Lung (tissue), 12 donors: ENCODE measurements around the gene SLC15A3. TPM values are rescaled to one million over a fixed set of nuclear protein-coding genes. Genes with fewer than 3 reads are reported as not detected.
A peak's percentile ranks its signal among the peaks of the same experiment; 100 is the strongest.

ENCODE experiments used
- ATAC-seq: fragments of 200-7000 bp; cut with Tn5 transposase; one replicate; pipeline ENCODE4 v1.9.1; 2020; ENCODE audit warnings: moderate number of reproducible peaks; ENCODE audit not compliant: insufficient read depth, low FRiP score
- DNase-seq, 3 donors: peaks; one replicate each; pipeline ENCODE4 v3.0.0-alpha.2; 2013 to 2017
- H3K27ac ChIP-seq, 2 donors: one replicate each; pipeline ENCODE4 v1.5.1; 2013; ENCODE audit warnings: mild to moderate bottlenecking in 2 of 2, moderate library complexity in 2 of 2, control low read depth in 1 of 2, inconsistent platforms in 1 of 2, low read depth in 1 of 2, low read length in 1 of 2
- H3K27me3 ChIP-seq, 3 donors: one replicate each; pipeline ENCODE4 v1.5.1; 2013; ENCODE audit warnings: low read length in 2 of 3; ENCODE audit not compliant: control insufficient read depth in 3 of 3, insufficient read depth in 3 of 3
- H3K36me3 ChIP-seq, 4 donors: one replicate each; pipeline ENCODE4 v1.5.1; 2013; ENCODE audit warnings: low read length in 4 of 4, mild to moderate bottlenecking in 1 of 4, moderate library complexity in 1 of 4; ENCODE audit not compliant: control insufficient read depth in 4 of 4, insufficient read depth in 4 of 4
- H3K4me1 ChIP-seq, 5 donors: one replicate each; pipeline ENCODE4 v1.5.1; 2013; ENCODE audit warnings: low read length in 5 of 5, mild to moderate bottlenecking in 2 of 5, moderate library complexity in 1 of 5; ENCODE audit not compliant: control insufficient read depth in 5 of 5, insufficient read depth in 5 of 5
- H3K4me3 ChIP-seq: one replicate; pipeline ENCODE4 v1.5.1; 2013; ENCODE audit warnings: mild to moderate bottlenecking, control low read depth, moderate library complexity
- H3K9ac ChIP-seq, 2 donors: one replicate each; pipeline ENCODE4 v1.5.1; 2013; ENCODE audit warnings: low read length in 2 of 2, control low read depth in 1 of 2; ENCODE audit not compliant: insufficient read depth in 1 of 2
- H3K9me3 ChIP-seq, 4 donors: one replicate each; pipeline ENCODE4 v1.5.1; 2013; ENCODE audit warnings: low read length in 3 of 4, mild to moderate bottlenecking in 1 of 4, moderate library complexity in 1 of 4; ENCODE audit not compliant: control insufficient read depth in 4 of 4, insufficient read depth in 3 of 4
- CTCF ChIP-seq: IDR thresholded peaks from 2 replicates; pipeline ENCODE4 v1.5.1; 2012; ENCODE audit warnings: mild to moderate bottlenecking; ENCODE audit errors: control extremely low read depth, extremely low read depth
- WGBS, 2 donors: extraction: QIAGEN DNeasy Blood & Tissue Kit; methylation state at CpG; one replicate each; pipeline ENCODE4 v1.1.7; 2013; 5-methylcytosine and 5-hydroxymethylcytosine counted together
- polyA plus RNA-seq, 2 donors: library from polyadenylated mRNA; stranded (reverse); fragments of 200-250 nt; gene quantifications; one replicate each; pipeline ENCODE4 v1.2.1, GENCODE V29; 2013
- total RNA-seq, 2 donors: library from RNA; depleted of rRNA in 1 of 2; stranded (reverse); fragments of >200 nt in 1 of 2; gene quantifications; one replicate each; pipeline ENCODE4 v1.2.1, GENCODE V29; 2014 to 2021
- donor health status: control.
- donor health status: control.
- donor health status: Bipolar disorder and iron deficiency.
- donor health status: healthy.
- donor health status: DM: yes; HTN: yes; CAD: no.

The SLC15A3 gene
- total and polyA plus RNA-seq, 4 donors, result 29.9 to 166 (median 98.6) TPM

- DNase-seq, result no peak
These were observed 26.8 kb upstream of the SLC15A3 start for GRCh38 chr11:60978546-60979380.

GRCh38 chr11:60977836-60978235 is 25.9 kb upstream of the SLC15A3 start:
- no peak for TF ChIP-seq CTCF
- Histone ChIP-seq H3K4me1 (no peaks in the 10 kb centered on the region), H3K36me3 (no peaks in the 10 kb centered on the region), H3K27ac (no peak overlapping the region), H3K4me3 (no peak overlapping the region), H3K27me3 (no peaks in the 10 kb centered on the region), H3K9me3 (no peaks in the 10 kb centered on the region), H3K9ac (no peak overlapping the region)
- DNase-seq (no peak), ATAC-seq (no peak)

More at GRCh38 chr11:60978546-60979380, 26.8 kb upstream of the SLC15A3 start:
- no peak for TF ChIP-seq CTCF
- no peaks in the 10 kb centered on the region for H3K9me3 ChIP-seq
- no peaks in the 10 kb centered on the region for H3K36me3 ChIP-seq
- no peak overlapping the region for H3K9ac ChIP-seq
- peak; percentile 23 for ATAC-seq
- no peak overlapping the region for H3K27ac ChIP-seq
- WGBS, 2 donors, result 78 to 85% methylated on average over 10 of the region's 10 CpGs
- H3K27me3 ChIP-seq, result no peaks in the 10 kb centered on the region
- H3K4me1 ChIP-seq, result no peaks in the 10 kb centered on the region
- no peak overlapping the region for H3K4me3 ChIP-seq

- no peaks in the 10 kb centered on the region for H3K36me3 ChIP-seq
- no peak overlapping the region for H3K27ac ChIP-seq
- no peaks in the 10 kb centered on the region for H3K4me1 ChIP-seq
- no peak overlapping the region for H3K9ac ChIP-seq
- DNase-seq (no peak), ATAC-seq (no peak)
- no peaks in the 10 kb centered on the region for H3K9me3 ChIP-seq
- no peak overlapping the region for H3K4me3 ChIP-seq
- no peaks in the 10 kb centered on the region for H3K27me3 ChIP-seq
- no peak for TF ChIP-seq CTCF
- whole genome bisulfite sequencing, 2 donors, result 93 to 94% methylated on average over 4 of the region's 4 CpGs
These were observed 25.2 kb upstream of the SLC15A3 start for GRCh38 chr11:60977224-60977623.
